Spleen (tissue), 7 donors: ENCODE results near the gene PDF.

Source experiments
- POLR2AphosphoS5 ChIP-seq, 3 donors: sonication (generic); formaldehyde crosslinking; IDR thresholded peaks; one replicate each; pipeline ENCODE4 v1.5.1; 2017; ENCODE audit warnings: antibody characterized with exemption in 3 of 3
- TF ChIP-seq, protein P1 (sequence below), 11 experiments: fragments of 200-600 bp in 7 of 11; fragments of 450-650 bp in 4 of 11; sonication (generic) in 4 of 11; IDR thresholded peaks in 8 of 11; conservative IDR thresholded peaks in 3 of 11; 1 replicate in 7 of 11; 2 replicates in 4 of 11; pipeline versions ENCODE4 v1.4.0 to v1.8.0; 2016 to 2021; ENCODE audit warnings: antibody characterized with exemption in 11 of 11, inconsistent platforms in 4 of 11, mild to moderate bottlenecking in 1 of 11
- donor health status: DM: no; HTN: no; CAD: no; lungs with moderate emphysema.
- donor health status: DM: no; HTN: no; CAD: no.
- donor health status: DM: no; HTN: no; CAD: no.

DNA sequence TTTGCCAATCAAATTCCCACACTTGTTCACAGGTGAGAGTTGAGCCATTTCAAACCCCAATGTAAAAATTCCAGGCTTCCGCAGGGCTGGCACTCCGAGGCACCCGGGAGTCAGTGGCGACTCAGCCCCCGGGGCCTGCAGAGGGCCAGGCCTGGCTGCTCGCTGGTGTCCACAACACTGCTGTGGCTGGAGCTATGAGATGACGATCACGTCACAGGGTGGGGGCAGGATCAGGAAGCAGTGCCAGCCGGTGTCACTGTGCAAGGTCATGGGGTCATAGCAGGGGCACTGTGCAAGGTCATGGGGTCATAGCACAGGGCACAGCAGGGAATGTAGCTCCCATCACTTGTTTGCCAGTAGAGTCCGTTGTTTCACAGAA is 11.5 kb downstream of the PDF start:
- TF ChIP-seq, protein P1, sequence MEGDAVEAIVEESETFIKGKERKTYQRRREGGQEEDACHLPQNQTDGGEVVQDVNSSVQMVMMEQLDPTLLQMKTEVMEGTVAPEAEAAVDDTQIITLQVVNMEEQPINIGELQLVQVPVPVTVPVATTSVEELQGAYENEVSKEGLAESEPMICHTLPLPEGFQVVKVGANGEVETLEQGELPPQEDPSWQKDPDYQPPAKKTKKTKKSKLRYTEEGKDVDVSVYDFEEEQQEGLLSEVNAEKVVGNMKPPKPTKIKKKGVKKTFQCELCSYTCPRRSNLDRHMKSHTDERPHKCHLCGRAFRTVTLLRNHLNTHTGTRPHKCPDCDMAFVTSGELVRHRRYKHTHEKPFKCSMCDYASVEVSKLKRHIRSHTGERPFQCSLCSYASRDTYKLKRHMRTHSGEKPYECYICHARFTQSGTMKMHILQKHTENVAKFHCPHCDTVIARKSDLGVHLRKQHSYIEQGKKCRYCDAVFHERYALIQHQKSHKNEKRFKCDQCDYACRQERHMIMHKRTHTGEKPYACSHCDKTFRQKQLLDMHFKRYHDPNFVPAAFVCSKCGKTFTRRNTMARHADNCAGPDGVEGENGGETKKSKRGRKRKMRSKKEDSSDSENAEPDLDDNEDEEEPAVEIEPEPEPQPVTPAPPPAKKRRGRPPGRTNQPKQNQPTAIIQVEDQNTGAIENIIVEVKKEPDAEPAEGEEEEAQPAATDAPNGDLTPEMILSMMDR (IDR thresholded peaks at IDR 0.05 in 8 of 11, conservative IDR thresholded peaks at IDR 0.05 in 3 of 11) = no peak
- TF ChIP-seq POLR2AphosphoS5 (IDR thresholded peaks at IDR 0.05) = peak in 1 of 3 donors; percentile 48
